Type B pancreatic cell (in vitro differentiated cells): ENCODE measurements around the gene DPH5. TPM values are rescaled to one million over a fixed set of nuclear protein-coding genes. Genes with fewer than 3 reads are reported as not detected.

Source experiments
- DNase-seq: peaks from one replicate; pipeline ENCODE4 v3.0.0; 2021; ENCODE audit warnings: mixed read lengths; ENCODE audit not compliant: unreplicated experiment; ENCODE audit errors: extremely low spot score
- H3K27ac Mint-ChIP-seq: 2 replicates; pipeline ENCODE4 v1.8.0; 2021; ENCODE audit warnings: mild to moderate bottlenecking, mixed read lengths
- H3K27me3 Mint-ChIP-seq: 2 replicates; pipeline ENCODE4 v1.8.0; 2021; ENCODE audit warnings: mixed read lengths
- H3K36me3 Mint-ChIP-seq: 2 replicates; pipeline ENCODE4 v1.8.0; 2021; ENCODE audit warnings: mixed read lengths
- H3K4me1 Mint-ChIP-seq: one replicate; pipeline ENCODE4 v1.8.0; 2021; ENCODE audit warnings: mixed read lengths; ENCODE audit not compliant: unreplicated experiment
- H3K4me3 Mint-ChIP-seq: 2 replicates; pipeline ENCODE4 v1.8.0; 2021; ENCODE audit warnings: mild to moderate bottlenecking, mixed read lengths
- H3K9me3 Mint-ChIP-seq: 2 replicates; pipeline ENCODE4 v1.8.0; 2021; ENCODE audit warnings: mixed read lengths
- CTCF ChIP-seq: fragments of 200-600 bp; sonication (generic); conservative IDR thresholded peaks from 2 replicates; pipeline ENCODE4 v1.5.0; 2021; ENCODE audit warnings: antibody characterized with exemption, mild to moderate bottlenecking
- total RNA-seq: library from RNA; stranded (reverse); gene quantifications from 2 replicates; pipeline ENCODE4 v1.2.1, GENCODE V29; 2021; ENCODE audit warnings: low replicate concordance

Gene DPH5
- total RNA-seq, 1 donor from 2014 or later = 62.0 TPM

GRCh38 chr1:101051688-101052638, 26.4 kb upstream of the DPH5 start:
- H3K36me3 Mint-ChIP-seq = peaks cover 3% of the 10 kb centered on the region
- H3K9me3 Mint-ChIP-seq = no peaks in the 10 kb centered on the region
- H3K4me3 Mint-ChIP-seq = no peak overlapping the region
- no peak for TF ChIP-seq CTCF
- DNase-seq = no peak
- H3K27ac Mint-ChIP-seq = no peak overlapping the region
- no peaks in the 10 kb centered on the region for H3K27me3 Mint-ChIP-seq
- H3K4me1 Mint-ChIP-seq = peaks cover 5% of the 10 kb centered on the region

- no peak overlapping the region for H3K4me3 Mint-ChIP-seq
- TF ChIP-seq CTCF = no peak
- no peak for DNase-seq
- H3K27ac Mint-ChIP-seq = no peak overlapping the region
- H3K4me1 Mint-ChIP-seq = peaks cover 5% of the 10 kb centered on the region
- no peaks in the 10 kb centered on the region for H3K9me3 Mint-ChIP-seq
- no peaks in the 10 kb centered on the region for H3K27me3 Mint-ChIP-seq
- peaks cover 3% of the 10 kb centered on the region for H3K36me3 Mint-ChIP-seq
Measured at GRCh38 chr1:101050869-101051268, 25.3 kb upstream of the DPH5 start.

- no peak overlapping the region for H3K4me3 Mint-ChIP-seq
- TF ChIP-seq CTCF = no peak
- H3K27me3 Mint-ChIP-seq = no peaks in the 10 kb centered on the region
- no peak overlapping the region for H3K27ac Mint-ChIP-seq
- H3K9me3 Mint-ChIP-seq = peaks cover 7% of the 10 kb centered on the region
- no peak for DNase-seq
- H3K4me1 Mint-ChIP-seq = no peaks in the 10 kb centered on the region
- H3K36me3 Mint-ChIP-seq = peaks cover 12% of the 10 kb centered on the region
Measured at GRCh38 chr1:101044749-101045148, 19.2 kb upstream of the DPH5 start.

DNA sequence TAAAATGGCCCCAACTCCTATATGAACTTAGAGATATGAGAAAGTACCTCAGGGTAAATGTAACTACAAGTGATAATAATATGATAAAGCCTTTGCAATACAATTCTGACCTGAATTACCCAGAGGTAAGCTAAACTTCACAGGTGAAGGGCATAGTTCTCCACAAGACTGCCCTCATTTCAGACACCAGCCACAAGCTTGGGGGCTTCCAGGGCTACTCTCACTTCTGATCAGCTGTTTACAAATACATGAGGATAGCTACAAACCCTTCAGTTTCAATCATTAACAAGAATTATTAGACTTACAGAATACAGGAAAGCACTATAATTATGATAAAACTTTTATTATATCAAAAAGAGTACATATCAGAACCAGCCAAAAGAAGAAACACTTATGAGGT, 18.7 kb upstream of the DPH5 start:
- Mint-ChIP-seq H3K27ac (no peak overlapping the region), H3K9me3 (peaks cover 7% of the 10 kb centered on the region), H3K27me3 (no peaks in the 10 kb centered on the region), H3K4me3 (no peak overlapping the region), H3K4me1 (no peaks in the 10 kb centered on the region), H3K36me3 (peaks cover 16% of the 10 kb centered on the region)
- TF ChIP-seq CTCF = no peak
- DNase-seq = no peak

DNA sequence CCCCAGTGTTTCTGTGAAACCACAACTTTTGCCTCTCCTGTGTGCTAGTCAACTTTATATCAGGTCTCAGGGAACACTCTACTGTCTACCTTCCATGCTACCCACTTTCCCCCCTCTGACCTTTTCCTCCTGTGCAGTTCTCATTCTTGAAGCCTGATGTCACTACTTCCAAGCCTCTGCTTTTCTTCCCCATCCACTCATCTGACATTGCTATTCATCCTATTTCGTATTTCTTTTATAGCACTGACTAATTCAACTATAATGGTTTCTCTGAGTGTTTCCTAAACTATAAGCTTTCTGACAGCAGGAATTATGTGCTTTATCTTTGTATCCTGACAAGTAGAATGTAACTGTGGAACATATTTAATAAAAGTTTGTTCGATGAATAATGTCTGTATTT, 18.2 kb upstream of the DPH5 start:
- Mint-ChIP-seq H3K4me3 (no peak overlapping the region), H3K9me3 (peaks cover 10% of the 10 kb centered on the region), H3K4me1 (no peaks in the 10 kb centered on the region), H3K27me3 (no peaks in the 10 kb centered on the region), H3K27ac (no peak overlapping the region), H3K36me3 (peaks cover 21% of the 10 kb centered on the region)
- DNase-seq = no peak
- no peak for TF ChIP-seq CTCF
